Activated T-helper 2 cell treated with anti-CD3 and anti-CD28 coated beads, Interferon-gamma antibody, Interleukin-2, Interleukin-4, amounts not matched to agents 10 μg/mL and 5 μg/mL and 100 μg/mL, durations not matched to agents 14 hours and 24 hours and 36 hours (primary cell): ENCODE measurements around the gene ENPEP. TPM values are rescaled to one million over a fixed set of nuclear protein-coding genes. Genes with fewer than 3 reads are reported as not detected.

Experiments
- DNase-seq: peaks from one replicate; pipeline ENCODE4 v3.0.0; 2021; ENCODE audit warnings: low spot score
- H3K27ac Mint-ChIP-seq: one replicate; pipeline ENCODE4 v1.8.0; 2021; ENCODE audit warnings: mixed read lengths
- H3K27me3 Mint-ChIP-seq: one replicate; pipeline ENCODE4 v1.8.0; 2021; ENCODE audit warnings: low read depth, mixed read lengths
- H3K36me3 Mint-ChIP-seq: one replicate; pipeline ENCODE4 v1.8.0; 2021; ENCODE audit warnings: low read depth, mixed read lengths
- H3K4me1 Mint-ChIP-seq: one replicate; pipeline ENCODE4 v1.8.0; 2021; ENCODE audit warnings: low read depth, mixed read lengths
- H3K4me3 Mint-ChIP-seq: one replicate; pipeline ENCODE4 v1.8.0; 2021; ENCODE audit warnings: low read depth, mild to moderate bottlenecking, moderate library complexity, mixed read lengths
- H3K9me3 Mint-ChIP-seq: one replicate; pipeline ENCODE4 v1.8.0; 2021; ENCODE audit warnings: mixed read lengths
- intact Hi-C: fragments of 100-400 bp; cut with micrococcal nuclease; formaldehyde crosslinking; loops from one replicate; pipeline ENCODE4 v1.15.1; 2023
- total RNA-seq: library from RNA; stranded (reverse); gene quantifications from 2 replicates; pipeline ENCODE4 v1.2.3, GENCODE V29; 2022

ENPEP gene
- total RNA-seq, 1 donor from 2014 or later = 0.02 TPM

DNA sequence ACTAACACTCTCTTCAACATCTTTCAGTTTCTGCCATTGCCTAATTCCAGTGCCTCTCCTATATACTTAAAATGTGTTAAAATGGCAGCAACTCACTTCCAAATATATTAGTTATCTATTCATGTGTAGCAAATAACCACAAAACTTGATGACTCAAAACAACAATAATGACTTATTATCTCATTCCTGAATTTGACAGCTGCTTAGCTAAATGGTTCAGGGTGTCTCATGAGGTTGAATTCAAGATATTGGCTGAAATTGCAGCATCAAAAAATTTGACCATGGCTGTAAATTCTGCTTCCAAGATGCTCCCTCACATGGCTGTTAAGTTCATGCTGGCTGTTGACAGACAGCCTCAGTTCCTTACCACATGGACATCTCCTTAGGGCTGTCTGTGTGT is 121.6 kb downstream of the ENPEP start:
- Mint-ChIP-seq H3K4me3 (no peak overlapping the region), H3K36me3 (no peaks in the 10 kb centered on the region), H3K4me1 (no peaks in the 10 kb centered on the region), H3K27me3 (peaks cover 3% of the 10 kb centered on the region), H3K27ac (no peak overlapping the region), H3K9me3 (no peaks in the 10 kb centered on the region)
- intact Hi-C loops = no loop called here
- DNase-seq = no peak

- Mint-ChIP-seq H3K4me1 (no peaks in the 10 kb centered on the region), H3K9me3 (no peaks in the 10 kb centered on the region), H3K36me3 (no peaks in the 10 kb centered on the region), H3K4me3 (no peak overlapping the region), H3K27me3 (peaks cover 8% of the 10 kb centered on the region), H3K27ac (no peak overlapping the region)
- no peak for DNase-seq
- intact Hi-C loops = no loop called here
Observed at GRCh38 chr4:110602061-110602460, 126.1 kb downstream of the ENPEP start.

DNA sequence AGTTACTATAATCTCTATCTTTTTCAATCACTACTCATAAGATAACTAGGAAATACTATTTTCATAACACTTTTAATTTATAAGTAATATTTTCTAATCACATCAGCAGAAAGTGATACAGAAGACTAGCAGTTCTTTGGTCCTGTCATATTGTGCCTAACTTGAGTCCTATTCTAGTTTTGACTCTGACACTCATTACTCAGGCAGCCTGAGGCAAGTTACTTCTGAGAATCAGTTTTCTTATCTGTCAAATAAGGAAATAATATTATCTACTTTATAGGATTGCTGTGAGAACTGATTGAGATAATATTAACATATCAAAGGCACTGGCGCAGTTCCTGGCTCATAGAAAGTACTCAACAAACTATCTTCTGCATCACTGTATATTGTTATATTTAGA is 129.1 kb downstream of the ENPEP start:
- Mint-ChIP-seq H3K4me3 (no peak overlapping the region), H3K36me3 (no peaks in the 10 kb centered on the region), H3K4me1 (no peaks in the 10 kb centered on the region), H3K9me3 (no peaks in the 10 kb centered on the region), H3K27me3 (peaks cover 25% of the 10 kb centered on the region), H3K27ac (no peak overlapping the region)
- DNase-seq = no peak
- intact Hi-C loops = no loop called here

DNA sequence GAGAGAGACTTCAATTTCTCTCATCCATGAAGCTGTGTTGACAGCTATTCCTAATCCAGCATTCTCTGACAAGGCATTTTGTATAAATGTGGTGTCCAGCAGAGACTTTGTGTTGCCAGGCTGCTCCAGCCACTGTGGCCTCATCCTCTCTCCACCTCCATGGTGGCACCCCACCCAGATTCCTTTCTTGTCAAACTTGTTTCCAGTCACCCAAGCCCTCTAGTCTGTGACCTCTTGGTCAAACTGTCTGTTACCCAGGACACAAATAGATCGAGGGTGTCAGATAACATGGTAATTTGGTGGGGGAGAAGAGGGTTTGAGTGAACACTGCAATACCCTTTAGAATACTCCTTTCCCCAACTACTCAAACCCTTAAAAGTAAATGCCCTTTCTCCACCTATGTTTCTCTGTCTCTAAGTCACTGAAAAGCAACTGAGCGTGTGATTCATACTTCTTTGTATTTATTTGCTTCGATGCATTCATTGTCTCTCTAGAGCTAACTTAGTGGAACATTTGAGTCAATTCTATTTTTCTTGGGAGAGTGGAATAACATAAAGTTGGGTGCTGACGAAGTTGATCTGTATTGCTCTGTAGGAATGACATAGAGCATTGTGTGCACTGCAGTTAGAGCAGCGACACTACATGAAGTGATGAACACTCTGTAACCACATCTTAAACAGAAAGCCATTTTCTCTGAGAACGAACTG is 133.2 kb downstream of the ENPEP start:
- Mint-ChIP-seq H3K36me3 (peaks cover 2% of the 10 kb centered on the region), H3K27me3 (peaks cover 51% of the 10 kb centered on the region), H3K4me1 (no peaks in the 10 kb centered on the region), H3K4me3 (no peak overlapping the region), H3K27ac (no peak overlapping the region), H3K9me3 (no peaks in the 10 kb centered on the region)
- intact Hi-C loops = no loop called here
- DNase-seq = no peak

GRCh38 chr4:110610620-110610939 is 134.6 kb downstream of the ENPEP start:
- Mint-ChIP-seq H3K27me3 (peaks cover 64% of the 10 kb centered on the region), H3K4me3 (no peak overlapping the region), H3K36me3 (peaks cover 2% of the 10 kb centered on the region), H3K4me1 (no peaks in the 10 kb centered on the region), H3K9me3 (no peaks in the 10 kb centered on the region), H3K27ac (no peak overlapping the region)
- intact Hi-C loops = no loop called here
- DNase-seq = no peak

GRCh38 chr4:110610940-110611831 is 135.2 kb downstream of the ENPEP start:
- Mint-ChIP-seq H3K4me1 (no peaks in the 10 kb centered on the region), H3K27ac (no peak overlapping the region), H3K27me3 (peaks cover 71% of the 10 kb centered on the region), H3K9me3 (no peaks in the 10 kb centered on the region), H3K36me3 (peaks cover 2% of the 10 kb centered on the region), H3K4me3 (no peak overlapping the region)
- DNase-seq = no peak
- intact Hi-C loops = no loop called here

GRCh38 chr4:110611968-110612447 is 136.1 kb downstream of the ENPEP start:
- Mint-ChIP-seq H3K4me3 (no peak overlapping the region), H3K9me3 (no peaks in the 10 kb centered on the region), H3K4me1 (no peaks in the 10 kb centered on the region), H3K27ac (no peak overlapping the region), H3K27me3 (peaks cover 79% of the 10 kb centered on the region), H3K36me3 (peaks cover 2% of the 10 kb centered on the region)
- intact Hi-C loops = no loop called here
- DNase-seq = no peak

GRCh38 chr4:110612631-110613269 is 136.8 kb downstream of the ENPEP start:
- Mint-ChIP-seq H3K36me3 (peaks cover 2% of the 10 kb centered on the region), H3K4me1 (no peaks in the 10 kb centered on the region), H3K27me3 (peaks cover 85% of the 10 kb centered on the region), H3K27ac (no peak overlapping the region), H3K4me3 (no peak overlapping the region), H3K9me3 (no peaks in the 10 kb centered on the region)
- DNase-seq = no peak
- intact Hi-C loops = no loop called here

- no peak for DNase-seq
- no peak overlapping the region for H3K27ac Mint-ChIP-seq
Observed at GRCh38 chr4:110613745-110614144, 137.8 kb downstream of the ENPEP start.

GRCh38 chr4:110614173-110614963 is 138.4 kb downstream of the ENPEP start:
- intact Hi-C loops = no loop called here
- no peak for DNase-seq
- H3K27me3 Mint-ChIP-seq = peaks cover 87% of the 10 kb centered on the region
- H3K4me1 Mint-ChIP-seq = peaks cover 5% of the 10 kb centered on the region
- no peak overlapping the region for H3K4me3 Mint-ChIP-seq
- H3K27ac Mint-ChIP-seq = no peak overlapping the region
- no peaks in the 10 kb centered on the region for H3K9me3 Mint-ChIP-seq
- H3K36me3 Mint-ChIP-seq = peaks cover 2% of the 10 kb centered on the region

More at GRCh38 chr4:110613745-110614144, 137.8 kb downstream of the ENPEP start:
- peaks cover 87% of the 10 kb centered on the region for H3K27me3 Mint-ChIP-seq
- H3K4me1 Mint-ChIP-seq = peaks cover 3% of the 10 kb centered on the region
- H3K9me3 Mint-ChIP-seq = no peaks in the 10 kb centered on the region
- peaks cover 2% of the 10 kb centered on the region for H3K36me3 Mint-ChIP-seq
- no peak overlapping the region for H3K4me3 Mint-ChIP-seq
- intact Hi-C loops = no loop called here
